PFSK-1 (cell line): ENCODE results near the gene LHFPL3.

ENCODE experiments used
- FOXP2 ChIP-seq: optimal IDR thresholded peaks from 2 replicates; pipeline ENCODE3; 2011; ENCODE audit warnings: borderline replicate concordance, control low read depth, inconsistent platforms; ENCODE audit not compliant: insufficient read depth; ENCODE audit errors: extremely low read length, extremely low read depth
- POLR2AphosphoS5 ChIP-seq: IDR thresholded peaks from 2 replicates; pipeline ENCODE4 v1.6.1; 2012; ENCODE audit warnings: low read depth, mild to moderate bottlenecking, control low read depth, low read length, moderate library complexity
- REST ChIP-seq, 2 experiments: IDR thresholded peaks; 2 replicates each; pipeline versions ENCODE4 v1.6.1 to v1.8.0; 2011 to 2012; ENCODE audit warnings: low read depth in 2 of 2, low read length in 2 of 2, control low read depth in 1 of 2, inconsistent platforms in 1 of 2, mild to moderate bottlenecking in 1 of 2, moderate library complexity in 1 of 2; ENCODE audit not compliant: insufficient read depth in 1 of 2
- SIN3A ChIP-seq: IDR thresholded peaks from 2 replicates; pipeline ENCODE4 v1.6.1; 2012; ENCODE audit warnings: mild to moderate bottlenecking, low read length, moderate library complexity, borderline replicate concordance; ENCODE audit not compliant: insufficient read depth
- TAF1 ChIP-seq: IDR thresholded peaks from 2 replicates; pipeline ENCODE4 v1.6.1; 2012; ENCODE audit warnings: low read length, control low read depth, borderline replicate concordance; ENCODE audit not compliant: insufficient read depth

Gene LHFPL3

GRCh38 chr7:104296900-104297299 is 31.5 kb upstream of the LHFPL3 start:
- no peak for TF ChIP-seq FOXP2

- no peak for TF ChIP-seq FOXP2
- TF ChIP-seq POLR2AphosphoS5: no peak
- no peak for TF ChIP-seq SIN3A
- TF ChIP-seq REST (IDR thresholded peaks at IDR 0.05; ENCODE audit: insufficient read depth in 1 of 2, low read depth in 2 of 2, low read length in 2 of 2): no peak
- no peak for TF ChIP-seq TAF1
These were observed 29.1 kb upstream of the LHFPL3 start for GRCh38 chr7:104299323-104299722.

- TF ChIP-seq FOXP2 (no peak), SIN3A (no peak), REST (IDR thresholded peaks at IDR 0.05; ENCODE audit: insufficient read depth in 1 of 2, low read depth in 2 of 2, low read length in 2 of 2) (no peak), TAF1 (no peak), POLR2AphosphoS5 (no peak)
These were observed 28.6 kb upstream of the LHFPL3 start for GRCh38 chr7:104299777-104300176.

GRCh38 chr7:104306793-104307192 is 21.6 kb upstream of the LHFPL3 start:
- TF ChIP-seq REST (IDR thresholded peaks at IDR 0.05; ENCODE audit: insufficient read depth in 1 of 2, low read depth in 2 of 2, low read length in 2 of 2) (no peak), FOXP2 (no peak)

- TF ChIP-seq REST (IDR thresholded peaks at IDR 0.05; ENCODE audit: insufficient read depth in 1 of 2, low read depth in 2 of 2, low read length in 2 of 2): no peak
- TF ChIP-seq TAF1: no peak
- no peak for TF ChIP-seq FOXP2
- TF ChIP-seq SIN3A: no peak
- TF ChIP-seq POLR2AphosphoS5: no peak
These were observed 10.3 kb upstream of the LHFPL3 start for GRCh38 chr7:104317948-104318629.
